B cell (primary cell): ENCODE results near the gene NOL4L. TPM values are rescaled to one million over a fixed set of nuclear protein-coding genes. Genes with fewer than 3 reads are reported as not detected.

Source experiments
- ATAC-seq: fragments of 200-7000 bp; cut with Tn5 transposase; one replicate; pipeline ENCODE4 v1.10.0; 2021; ENCODE audit warnings: low read depth, mild to moderate bottlenecking, moderate number of reproducible peaks, moderate library complexity
- CTCF ChIA-PET: fragments of 350-600 bp; sonication (Branson Sonifier 250); formaldehyde crosslinking; loops from one replicate; lab custom pipeline; 2021; ENCODE audit warnings: antibody characterized with exemption, inconsistent platforms; lab: Charles Lee
- POLR2A ChIA-PET: fragments of 350-600 bp; sonication (Branson Sonifier 250); formaldehyde crosslinking; loops from one replicate; lab custom pipeline; 2021; ENCODE audit warnings: antibody characterized with exemption; lab: Charles Lee
- DNase-seq: peaks from one replicate; pipeline ENCODE4 v3.0.0; 2013
- H2AFZ ChIP-seq: 2 replicates; pipeline ENCODE4 v1.6.1; 2012; ENCODE audit warnings: mild to moderate bottlenecking, low read depth, low read length; ENCODE audit not compliant: insufficient read depth, poor library complexity, severe bottlenecking
- H3K27ac ChIP-seq, 2 donors: 1 replicate in 1 of 2; 2 replicates in 1 of 2; pipeline ENCODE4 v1.5.1; 2012 to 2013; ENCODE audit warnings: low read length in 2 of 2, mild to moderate bottlenecking in 2 of 2, moderate library complexity in 1 of 2
- H3K27me3 ChIP-seq, 4 experiments: fragments of 200-600 bp in 1 of 4; sonication (generic) in 1 of 4; replicated peaks in 1 of 4; 1 replicate in 2 of 4; 2 replicates in 2 of 4; pipeline versions ENCODE4 v1.6.1 to v1.7.0; 2013 to 2016; ENCODE audit warnings: low read length in 3 of 4, mild to moderate bottlenecking in 2 of 4, mixed read lengths in 1 of 4, moderate library complexity in 1 of 4; ENCODE audit not compliant: insufficient read depth in 4 of 4, control insufficient read depth in 3 of 4; ENCODE audit errors: control extremely low read depth in 1 of 4
- H3K36me3 ChIP-seq, 2 experiments: replicated peaks in 1 of 2; 1 replicate in 1 of 2; 2 replicates in 1 of 2; pipeline versions ENCODE4 v1.6.1 to v1.7.1; 2013; ENCODE audit warnings: low read length in 1 of 2; ENCODE audit not compliant: insufficient read depth in 2 of 2, control insufficient read depth in 1 of 2; ENCODE audit errors: control extremely low read depth in 1 of 2, extremely low read depth in 1 of 2
- H3K4me1 ChIP-seq, 2 donors: fragments of 200-600 bp in 1 of 2; sonication (generic) in 1 of 2; 1 replicate in 1 of 2; 2 replicates in 1 of 2; pipeline versions ENCODE4 v1.5.1 to v1.6.1; 2013 to 2017; ENCODE audit warnings: low read length in 2 of 2; ENCODE audit not compliant: control insufficient read depth in 2 of 2, insufficient read depth in 2 of 2
- H3K4me2 ChIP-seq: replicated peaks from 2 replicates; pipeline ENCODE3; 2012; ENCODE audit warnings: mild to moderate bottlenecking, low read depth, low read length; ENCODE audit not compliant: poor library complexity, severe bottlenecking
- H3K4me3 ChIP-seq, 5 experiments: fragments of 200-600 bp in 1 of 5; sonication (generic) in 1 of 5; 1 replicate in 3 of 5; 2 replicates in 2 of 5; pipeline versions ENCODE4 v1.5.1 to v1.7.0; 2011 to 2016; ENCODE audit warnings: low read length in 4 of 5, mild to moderate bottlenecking in 4 of 5, low read depth in 2 of 5, control low read depth in 1 of 5, moderate library complexity in 1 of 5; ENCODE audit not compliant: insufficient read depth in 1 of 5; ENCODE audit errors: control extremely low read depth in 1 of 5, extremely low read depth in 1 of 5
- H3K79me2 ChIP-seq: fragments of 200-600 bp; sonication (generic); one replicate; pipeline ENCODE4 v1.6.0; 2016; ENCODE audit warnings: low read length; ENCODE audit not compliant: control insufficient read depth, insufficient read depth
- H3K9ac ChIP-seq: fragments of 200-600 bp; sonication (generic); 2 replicates; pipeline ENCODE4 v1.6.1; 2017; ENCODE audit warnings: mild to moderate bottlenecking, low read length, moderate library complexity
- H3K9me3 ChIP-seq, 3 donors: one replicate each; pipeline versions ENCODE4 v1.6.1 to v1.7.1; 2013; ENCODE audit warnings: low read length in 2 of 3; ENCODE audit not compliant: control insufficient read depth in 2 of 3, insufficient read depth in 1 of 3; ENCODE audit errors: control extremely low read depth in 1 of 3
- H4K20me1 ChIP-seq: 2 replicates; pipeline ENCODE4 v1.6.0; 2012; ENCODE audit warnings: mild to moderate bottlenecking, low read length; ENCODE audit not compliant: insufficient read depth, control insufficient read depth, poor library complexity, severe bottlenecking
- H3K27ac Mint-ChIP-seq: one replicate; pipeline ENCODE4 v1.8.0; 2021; ENCODE audit warnings: mixed read lengths
- H3K27me3 Mint-ChIP-seq: one replicate; pipeline ENCODE4 v1.8.0; 2021; ENCODE audit warnings: mixed read lengths
- H3K4me1 Mint-ChIP-seq: one replicate; pipeline ENCODE4 v1.8.0; 2021; ENCODE audit warnings: mixed read lengths
- H3K4me3 Mint-ChIP-seq: one replicate; pipeline ENCODE4 v1.8.0; 2021; ENCODE audit warnings: mixed read lengths
- H3K9me3 Mint-ChIP-seq: one replicate; pipeline ENCODE4 v1.8.0; 2022; ENCODE audit warnings: mixed read lengths; ENCODE audit not compliant: insufficient read depth
- EZH2 ChIP-seq: IDR thresholded peaks from 2 replicates; pipeline ENCODE4 v1.6.1; 2012; ENCODE audit warnings: borderline replicate concordance, low read depth, mild to moderate bottlenecking, moderate library complexity, low read length; ENCODE audit not compliant: insufficient read depth, poor library complexity, severe bottlenecking
- WGBS: methylation state at CpG from one replicate; pipeline ENCODE4 v1.1.5; 2013; ENCODE audit warnings: missing lambda C conversion rate; ENCODE audit not compliant: insufficient coverage; 5-methylcytosine and 5-hydroxymethylcytosine counted together
- intact Hi-C: fragments of 100-400 bp; cut with micrococcal nuclease; formaldehyde crosslinking; loops from one replicate; pipeline ENCODE4 v1.10.0; 2022
- polyA plus RNA-seq: library from polyadenylated mRNA; depleted of rRNA; stranded (reverse); fragments of >200 nt; gene quantifications from 2 replicates; pipeline ENCODE4 v1.2.3, GENCODE V29; 2012
- total RNA-seq, 2 donors: library from RNA; stranded (reverse); fragments of 120-200 nt in 1 of 2; gene quantifications; 1 replicate in 1 of 2; 2 replicates in 1 of 2; pipeline versions ENCODE4 v1.2.3 to v1.2.4, GENCODE V29; 2013 to 2022
- TF ChIP-seq, protein P1 (sequence below): fragments of 200-600 bp; IDR thresholded peaks from one replicate; pipeline ENCODE4 v1.8.0; 2022; ENCODE audit warnings: antibody characterized with exemption, mild to moderate bottlenecking

The NOL4L gene
- total and polyA plus RNA-seq, 2 donors (not counting 1 experiment from before 2014, with no cell fraction given) = 6.5 to 7.9 TPM

DNA sequence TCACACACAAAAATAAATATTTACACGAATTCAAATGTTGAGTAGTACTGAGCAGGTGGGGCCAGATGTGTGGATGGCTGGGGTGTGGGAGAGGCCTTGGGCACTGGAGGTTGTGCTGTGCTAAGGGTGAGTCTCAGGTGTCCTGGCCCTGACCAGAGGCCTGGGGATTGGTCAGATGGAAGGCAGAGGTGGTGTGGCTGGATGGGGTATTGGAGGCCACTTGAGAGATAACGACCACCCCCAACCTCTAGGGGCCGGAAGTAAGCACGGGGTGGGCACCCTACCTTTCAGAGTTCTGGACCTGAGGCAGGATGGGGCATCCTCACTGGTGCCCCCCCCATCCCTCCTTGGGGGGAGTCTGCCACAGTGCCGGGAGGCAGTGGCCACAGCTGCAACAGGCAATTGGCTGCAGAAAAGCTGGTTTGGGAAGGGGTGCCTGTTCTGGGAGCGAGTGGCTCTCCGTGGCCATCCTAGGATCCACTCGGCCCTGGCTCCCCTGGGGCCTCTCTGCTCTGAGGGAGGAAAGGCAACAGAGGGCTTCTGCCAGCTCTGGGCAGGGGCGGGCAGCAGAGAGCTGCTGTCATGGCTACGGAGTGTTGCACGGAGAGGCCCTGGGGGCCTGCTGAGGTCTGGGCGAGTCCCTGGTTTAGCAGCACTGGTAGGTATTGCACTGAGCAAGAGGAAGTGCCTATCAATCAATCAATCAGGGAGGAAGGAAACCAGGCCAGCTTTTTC lies 139.4 kb downstream of the NOL4L start:
- Histone ChIP-seq H3K27me3 (no peaks in the 10 kb centered on the region), H3K9ac (no peak overlapping the region), H3K4me1 (peaks cover 23 to 42% of the 10 kb centered on the region in 2 donors), H3K36me3 (peaks cover 0 to 12% of the 10 kb centered on the region in 2 experiments), H3K4me2 (no peak overlapping the region), H3K4me3 (no peak overlapping the region), H2AFZ (no peak overlapping the region), H4K20me1 (peaks cover 6% of the 10 kb centered on the region), H3K9me3 (no peaks in the 10 kb centered on the region), H3K27ac (peak overlapping the region in 1 of 2 donors; percentile 28), H3K79me2 (no peaks in the 10 kb centered on the region)
- no peaks in the 10 kb centered on the region for H3K27me3 Mint-ChIP-seq
- H3K27ac Mint-ChIP-seq = no peak overlapping the region
- ChIA-PET POLR2A (no interaction called here), CTCF (interaction anchor here (0.8 kb wide), 1 partner anchor 12 kb away, joined by 5 read pairs; no protein-coding TSS in a partner anchor)
- DNase-seq (peak; percentile 45), ATAC-seq (peak; percentile 12)
- H3K4me3 Mint-ChIP-seq = no peak overlapping the region
- no peaks in the 10 kb centered on the region for H3K9me3 Mint-ChIP-seq
- intact Hi-C loops = no loop called here
- peaks cover 38% of the 10 kb centered on the region for H3K4me1 Mint-ChIP-seq
- no peak for TF ChIP-seq EZH2
- TF ChIP-seq, protein P1, sequence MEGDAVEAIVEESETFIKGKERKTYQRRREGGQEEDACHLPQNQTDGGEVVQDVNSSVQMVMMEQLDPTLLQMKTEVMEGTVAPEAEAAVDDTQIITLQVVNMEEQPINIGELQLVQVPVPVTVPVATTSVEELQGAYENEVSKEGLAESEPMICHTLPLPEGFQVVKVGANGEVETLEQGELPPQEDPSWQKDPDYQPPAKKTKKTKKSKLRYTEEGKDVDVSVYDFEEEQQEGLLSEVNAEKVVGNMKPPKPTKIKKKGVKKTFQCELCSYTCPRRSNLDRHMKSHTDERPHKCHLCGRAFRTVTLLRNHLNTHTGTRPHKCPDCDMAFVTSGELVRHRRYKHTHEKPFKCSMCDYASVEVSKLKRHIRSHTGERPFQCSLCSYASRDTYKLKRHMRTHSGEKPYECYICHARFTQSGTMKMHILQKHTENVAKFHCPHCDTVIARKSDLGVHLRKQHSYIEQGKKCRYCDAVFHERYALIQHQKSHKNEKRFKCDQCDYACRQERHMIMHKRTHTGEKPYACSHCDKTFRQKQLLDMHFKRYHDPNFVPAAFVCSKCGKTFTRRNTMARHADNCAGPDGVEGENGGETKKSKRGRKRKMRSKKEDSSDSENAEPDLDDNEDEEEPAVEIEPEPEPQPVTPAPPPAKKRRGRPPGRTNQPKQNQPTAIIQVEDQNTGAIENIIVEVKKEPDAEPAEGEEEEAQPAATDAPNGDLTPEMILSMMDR = no peak
- 52% methylated on average over 8 of the region's 12 CpGs for WGBS

- intact Hi-C loops = no loop called here
- ChIA-PET POLR2A (no interaction called here), CTCF (interaction anchor here (1.1 kb wide), 1 partner anchor 10 kb away, joined by 4 read pairs; no protein-coding TSS in a partner anchor)
- H3K27me3 Mint-ChIP-seq = no peaks in the 10 kb centered on the region
- Histone ChIP-seq H3K36me3 (peaks cover 0 to 20% of the 10 kb centered on the region in 2 experiments), H3K4me2 (no peak overlapping the region), H3K4me3 (no peak overlapping the region), H3K27ac (peak overlapping the region in 1 of 2 donors; percentile 28), H2AFZ (no peak overlapping the region), H3K79me2 (no peaks in the 10 kb centered on the region), H3K9ac (no peak overlapping the region), H3K9me3 (no peaks in the 10 kb centered on the region), H4K20me1 (peaks cover 6% of the 10 kb centered on the region), H3K4me1 (peaks cover 23 to 42% of the 10 kb centered on the region in 2 donors), H3K27me3 (no peaks in the 10 kb centered on the region)
- ATAC-seq (no peak), DNase-seq (no peak)
- TF ChIP-seq, protein P1 = no peak
- TF ChIP-seq EZH2 = no peak
- H3K9me3 Mint-ChIP-seq = no peaks in the 10 kb centered on the region
- H3K4me1 Mint-ChIP-seq = peaks cover 31% of the 10 kb centered on the region
- H3K4me3 Mint-ChIP-seq = no peak overlapping the region
- H3K27ac Mint-ChIP-seq = peak overlapping the region; percentile 20
- no CpG with 5 or more reads among the region's 7 CpGs for whole genome bisulfite sequencing
Measured at GRCh38 chr20:32444474-32445220, 140.5 kb downstream of the NOL4L start.
